HL-60 (cell line): ENCODE measurements around the gene FUT1.

Experiments used
- GABPA ChIP-seq: IDR thresholded peaks from 2 replicates; pipeline ENCODE4 v1.6.1; 2012; ENCODE audit warnings: low read depth
- POLR2AphosphoS5 ChIP-seq: IDR thresholded peaks from 2 replicates; pipeline ENCODE4 v1.6.1; 2012; ENCODE audit warnings: low read depth
- SPI1 ChIP-seq: IDR thresholded peaks from 2 replicates; pipeline ENCODE4 v1.6.1; 2012; ENCODE audit warnings: low read depth, mild to moderate bottlenecking, borderline replicate concordance
- TF ChIP-seq, protein P1 (sequence below): IDR thresholded peaks from one replicate; pipeline ENCODE4 v1.5.1; 2011; ENCODE audit warnings: low read length, control low read depth, inconsistent platforms; ENCODE audit not compliant: insufficient read depth
- TF ChIP-seq, protein P2 (sequence below): IDR thresholded peaks from 2 replicates; pipeline ENCODE4 v1.6.1; 2012; ENCODE audit warnings: low read depth; ENCODE audit not compliant: insufficient replicate concordance

DNA sequence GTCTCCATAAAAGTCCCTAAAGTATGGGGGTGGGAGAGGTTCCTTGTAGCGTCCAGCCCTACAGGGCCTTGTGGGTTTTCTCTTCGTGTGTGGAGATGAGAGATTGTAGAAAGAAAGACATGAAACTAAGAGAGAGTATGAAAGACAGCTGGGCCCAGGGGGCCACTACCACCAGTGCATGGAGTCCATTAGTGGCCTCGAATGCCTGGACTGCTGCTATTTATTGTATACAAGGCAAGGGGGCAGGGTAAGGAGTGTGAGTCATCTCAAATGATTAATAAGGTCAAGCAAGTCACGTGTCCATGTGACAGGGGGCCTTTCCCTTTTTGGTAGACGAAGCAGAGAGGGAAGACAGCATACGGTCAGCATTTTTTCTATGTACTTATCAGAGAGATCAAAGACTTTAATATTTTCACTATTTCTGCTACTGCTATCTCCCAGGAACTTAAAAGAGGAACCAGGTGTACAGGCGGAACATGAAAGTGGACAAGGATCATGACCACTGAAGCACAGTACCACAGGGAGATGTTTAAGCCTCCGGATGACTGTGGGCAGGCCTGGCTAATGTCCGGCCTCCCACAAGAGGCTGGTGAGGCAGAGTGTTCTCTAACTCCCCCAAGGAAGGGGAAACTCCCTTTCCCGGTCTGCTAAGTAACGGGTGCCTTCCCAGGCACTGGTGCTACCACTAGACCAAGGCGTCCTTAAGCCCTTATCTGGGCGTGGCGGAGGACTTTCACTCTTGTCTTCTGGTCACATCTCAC lies 28.4 kb upstream of the FUT1 start:
- TF ChIP-seq, protein P1, sequence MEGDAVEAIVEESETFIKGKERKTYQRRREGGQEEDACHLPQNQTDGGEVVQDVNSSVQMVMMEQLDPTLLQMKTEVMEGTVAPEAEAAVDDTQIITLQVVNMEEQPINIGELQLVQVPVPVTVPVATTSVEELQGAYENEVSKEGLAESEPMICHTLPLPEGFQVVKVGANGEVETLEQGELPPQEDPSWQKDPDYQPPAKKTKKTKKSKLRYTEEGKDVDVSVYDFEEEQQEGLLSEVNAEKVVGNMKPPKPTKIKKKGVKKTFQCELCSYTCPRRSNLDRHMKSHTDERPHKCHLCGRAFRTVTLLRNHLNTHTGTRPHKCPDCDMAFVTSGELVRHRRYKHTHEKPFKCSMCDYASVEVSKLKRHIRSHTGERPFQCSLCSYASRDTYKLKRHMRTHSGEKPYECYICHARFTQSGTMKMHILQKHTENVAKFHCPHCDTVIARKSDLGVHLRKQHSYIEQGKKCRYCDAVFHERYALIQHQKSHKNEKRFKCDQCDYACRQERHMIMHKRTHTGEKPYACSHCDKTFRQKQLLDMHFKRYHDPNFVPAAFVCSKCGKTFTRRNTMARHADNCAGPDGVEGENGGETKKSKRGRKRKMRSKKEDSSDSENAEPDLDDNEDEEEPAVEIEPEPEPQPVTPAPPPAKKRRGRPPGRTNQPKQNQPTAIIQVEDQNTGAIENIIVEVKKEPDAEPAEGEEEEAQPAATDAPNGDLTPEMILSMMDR: no peak
- TF ChIP-seq, protein P2, sequence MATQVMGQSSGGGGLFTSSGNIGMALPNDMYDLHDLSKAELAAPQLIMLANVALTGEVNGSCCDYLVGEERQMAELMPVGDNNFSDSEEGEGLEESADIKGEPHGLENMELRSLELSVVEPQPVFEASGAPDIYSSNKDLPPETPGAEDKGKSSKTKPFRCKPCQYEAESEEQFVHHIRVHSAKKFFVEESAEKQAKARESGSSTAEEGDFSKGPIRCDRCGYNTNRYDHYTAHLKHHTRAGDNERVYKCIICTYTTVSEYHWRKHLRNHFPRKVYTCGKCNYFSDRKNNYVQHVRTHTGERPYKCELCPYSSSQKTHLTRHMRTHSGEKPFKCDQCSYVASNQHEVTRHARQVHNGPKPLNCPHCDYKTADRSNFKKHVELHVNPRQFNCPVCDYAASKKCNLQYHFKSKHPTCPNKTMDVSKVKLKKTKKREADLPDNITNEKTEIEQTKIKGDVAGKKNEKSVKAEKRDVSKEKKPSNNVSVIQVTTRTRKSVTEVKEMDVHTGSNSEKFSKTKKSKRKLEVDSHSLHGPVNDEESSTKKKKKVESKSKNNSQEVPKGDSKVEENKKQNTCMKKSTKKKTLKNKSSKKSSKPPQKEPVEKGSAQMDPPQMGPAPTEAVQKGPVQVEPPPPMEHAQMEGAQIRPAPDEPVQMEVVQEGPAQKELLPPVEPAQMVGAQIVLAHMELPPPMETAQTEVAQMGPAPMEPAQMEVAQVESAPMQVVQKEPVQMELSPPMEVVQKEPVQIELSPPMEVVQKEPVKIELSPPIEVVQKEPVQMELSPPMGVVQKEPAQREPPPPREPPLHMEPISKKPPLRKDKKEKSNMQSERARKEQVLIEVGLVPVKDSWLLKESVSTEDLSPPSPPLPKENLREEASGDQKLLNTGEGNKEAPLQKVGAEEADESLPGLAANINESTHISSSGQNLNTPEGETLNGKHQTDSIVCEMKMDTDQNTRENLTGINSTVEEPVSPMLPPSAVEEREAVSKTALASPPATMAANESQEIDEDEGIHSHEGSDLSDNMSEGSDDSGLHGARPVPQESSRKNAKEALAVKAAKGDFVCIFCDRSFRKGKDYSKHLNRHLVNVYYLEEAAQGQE: no peak
- TF ChIP-seq SPI1 (no peak), POLR2AphosphoS5 (no peak), GABPA (no peak)
